Umbilical cord (tissue), 2 donors: Measurements from ENCODE around the gene ATP6V0A4. TPM values are rescaled to one million over a fixed set of nuclear protein-coding genes. Genes with fewer than 3 reads are reported as not detected.
A peak's percentile ranks its signal among the peaks of the same experiment; 100 is the strongest.
"Not testable (repeated sequence)": the region's sequence is repeated elsewhere in the genome, so short reads cannot be mapped to it uniquely, and the experiment has no call there.

Experiments
- DNase-seq: peaks from one replicate; pipeline ENCODE4 v3.0.0-alpha.2; 2015; ENCODE audit warnings: low spot score
- total RNA-seq: library from RNA; depleted of rRNA; stranded (reverse); fragments of >200 nt; gene quantifications from one replicate; pipeline ENCODE4 v1.2.3, GENCODE V29; 2014; ENCODE audit warnings: low replicate concordance; ENCODE audit not compliant: insufficient read depth

ATP6V0A4 gene
- total RNA-seq, 1 donor from 2014 or later: 7.7 TPM

GRCh38 chr7:138752518-138753149 is 45.4 kb downstream of the ATP6V0A4 start:
- DNase-seq: no peak

- DNase-seq: no peak
These were observed 47.0 kb downstream of the ATP6V0A4 start for GRCh38 chr7:138750901-138751464.

- no peak for DNase-seq
These were observed 47.5 kb downstream of the ATP6V0A4 start for GRCh38 chr7:138750473-138750872.

- no peak for DNase-seq
These were observed 48.0 kb downstream of the ATP6V0A4 start for GRCh38 chr7:138749960-138750359.

GRCh38 chr7:138748666-138749065 is 49.3 kb downstream of the ATP6V0A4 start:
- no peak for DNase-seq

GRCh38 chr7:138746073-138746472 is 51.9 kb downstream of the ATP6V0A4 start:
- DNase-seq: no peak

- DNase-seq: no peak
These were observed 52.8 kb downstream of the ATP6V0A4 start for GRCh38 chr7:138745189-138745588.

- DNase-seq: no peak
These were observed 56.6 kb downstream of the ATP6V0A4 start for GRCh38 chr7:138741453-138741735.

- no peak for DNase-seq
These were observed 58.1 kb downstream of the ATP6V0A4 start for GRCh38 chr7:138739859-138740258.

GRCh38 chr7:138738551-138739335 is 59.3 kb downstream of the ATP6V0A4 start:
- DNase-seq: peak; percentile 96

GRCh38 chr7:138738114-138738513 is 59.9 kb downstream of the ATP6V0A4 start:
- no peak for DNase-seq

GRCh38 chr7:138735399-138735798 is 62.6 kb downstream of the ATP6V0A4 start:
- no peak for DNase-seq

GRCh38 chr7:138731733-138732132 is 66.3 kb downstream of the ATP6V0A4 start:
- DNase-seq: not testable (repeated sequence)

- no peak for DNase-seq
These were observed 68.6 kb downstream of the ATP6V0A4 start for GRCh38 chr7:138729444-138729843.

- peak; percentile 51 for DNase-seq
These were observed 70.5 kb downstream of the ATP6V0A4 start for GRCh38 chr7:138727336-138728099.

- DNase-seq: no peak
These were observed 71.7 kb downstream of the ATP6V0A4 start for GRCh38 chr7:138726288-138726687.

GRCh38 chr7:138720286-138720685 is 77.7 kb downstream of the ATP6V0A4 start:
- no peak for DNase-seq

GRCh38 chr7:138716889-138717288 is 81.1 kb downstream of the ATP6V0A4 start:
- DNase-seq: no peak

- no peak for DNase-seq
These were observed 84.8 kb downstream of the ATP6V0A4 start for GRCh38 chr7:138713191-138713590.

- DNase-seq: no peak
These were observed 85.3 kb downstream of the ATP6V0A4 start for GRCh38 chr7:138712652-138713051.

GRCh38 chr7:138710536-138711385 is 87.2 kb downstream of the ATP6V0A4 start:
- DNase-seq: peak; percentile 73
